ENCODE results near the gene KLF13.

GRCh38 chr15:31307270-31308184, 19.1 kb upstream of the KLF13 start:
- TF ChIP-seq CTCF (IDR thresholded peaks at IDR 0.05 in 4 of 5, conservative IDR thresholded peaks at IDR 0.05 in 1 of 5), result no peak
- no peak for TF ChIP-seq POLR2A (IDR thresholded peaks at IDR 0.05)
